ENCODE data around the gene CTBP2.

DNA sequence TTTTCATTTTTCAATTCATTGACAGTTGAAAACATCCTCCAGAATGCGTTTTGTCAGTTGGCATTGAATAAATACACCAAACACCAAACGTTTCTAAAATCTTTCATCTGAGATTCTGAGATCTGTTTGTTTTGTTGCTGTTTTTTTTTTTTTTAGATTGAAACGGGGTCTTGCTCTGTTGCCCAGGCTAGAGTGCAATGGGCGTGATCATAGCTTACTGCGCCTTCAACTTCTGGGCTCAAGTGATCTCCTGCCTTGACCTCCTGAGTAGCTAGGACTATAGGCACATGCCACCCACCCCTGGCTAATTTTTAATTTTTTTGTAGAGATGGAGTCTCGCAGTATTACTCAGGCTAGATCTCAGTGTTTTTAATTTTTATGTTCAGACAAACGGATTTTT lies 187.7 kb downstream of the CTBP2 start:
- TF ChIP-seq LEF1 (IDR thresholded peaks at IDR 0.05; ENCODE audit: borderline replicate concordance) (no peak), ARNT (IDR thresholded peaks at IDR 0.05) (no peak), SUZ12 (IDR thresholded peaks at IDR 0.05) (no peak), FOXK2 (IDR thresholded peaks at IDR 0.05) (no peak), FOXM1 (IDR thresholded peaks at IDR 0.05; ENCODE audit: borderline replicate concordance) (no peak), TARDBP (IDR thresholded peaks at IDR 0.05) (no peak), ELF4 (IDR thresholded peaks at IDR 0.05) (no peak), NFRKB (IDR thresholded peaks at IDR 0.05) (no peak), SP1 (IDR thresholded peaks at IDR 0.05) (no peak)
